ENCODE measurements around the gene DNAH14. TPM values are rescaled to one million over a fixed set of nuclear protein-coding genes. Genes with fewer than 3 reads are reported as not detected.

The DNAH14 gene
- total RNA-seq, 1 experiment from 2014 or later = 39.7 TPM

GRCh38 chr1:225415307-225415706 lies 485.8 kb downstream of the DNAH14 start:
- Mint-ChIP-seq H3K4me1 (peaks cover 0 to 7% of the 10 kb centered on the region in 2 experiments; a peak in 3 of 4 replicates), H3K27me3 (ENCODE audit: low read depth) (no peaks in the 10 kb centered on the region), H3K36me3 (ENCODE audit: insufficient read depth in 1 of 3, low read depth in 3 of 3) (peaks cover 33 to 70% (median 64%) of the 10 kb centered on the region in 3 experiments; a peak in 6 of 7 replicates), H3K27ac (no peak overlapping the region), H3K4me3 (no peak overlapping the region), H3K9me3 (no peaks in the 10 kb centered on the region)
- Histone ChIP-seq H2AK5ac (ENCODE audit: insufficient read length, low read length) (no peak overlapping the region), H2BK12ac (ENCODE audit: insufficient read length, low read depth, low read length) (no peak overlapping the region), H4K91ac (ENCODE audit: insufficient read length, low read depth, low read length) (no peak overlapping the region), H2BK20ac (ENCODE audit: low read depth, low read length, poor library complexity, severe bottlenecking) (no peak overlapping the region), H4K8ac (replicated peaks; ENCODE audit: insufficient read length, low read depth, low read length) (no peak overlapping the region), H2BK120ac (ENCODE audit: low read depth, low read length, poor library complexity, severe bottlenecking) (no peak overlapping the region), H3K27me3 (ENCODE audit: insufficient read depth, low read length) (no peaks in the 10 kb centered on the region), H3K4me2 (ENCODE audit: insufficient read depth, insufficient read length, low read length) (no peak overlapping the region), H2BK5ac (ENCODE audit: insufficient read length, low read length) (no peak overlapping the region), H4K20me1 (ENCODE audit: control insufficient read depth, insufficient read depth, insufficient read length) (no peaks in the 10 kb centered on the region), H3K23ac (ENCODE audit: insufficient read length, low read depth, low read length) (no peak overlapping the region), H3K23me2 (ENCODE audit: insufficient read length, low read depth, low read length, poor library complexity, severe bottlenecking) (no peaks in the 10 kb centered on the region), H2BK15ac (ENCODE audit: low read depth, low read length) (no peak overlapping the region), H3K27ac (ENCODE audit: insufficient read length, low read depth, low read length) (no peak overlapping the region), H2AFZ (ENCODE audit: low read length) (no peak overlapping the region), H3K14ac (ENCODE audit: insufficient read depth, low read length) (no peak overlapping the region), H3K79me1 (ENCODE audit: insufficient read depth, low read depth, low read length, poor library complexity, severe bottlenecking) (peaks cover 2% of the 10 kb centered on the region), H3K18ac (ENCODE audit: insufficient read length, low read depth, low read length) (no peak overlapping the region), H3K79me2 (ENCODE audit: insufficient read depth, low read length) (peaks cover 2% of the 10 kb centered on the region; the same call in 1 of the 2 replicates), H3T11ph (ENCODE audit: low read length) (no peak overlapping the region), H3K9ac (ENCODE audit: extremely low read depth, insufficient read length, low read length) (no peak overlapping the region), H3K56ac (ENCODE audit: insufficient read length, low read depth, low read length) (no peak overlapping the region), H3K4me1 (ENCODE audit: insufficient read depth, low read length) (no peaks in the 10 kb centered on the region), H3K9me3 (ENCODE audit: control insufficient read depth, low read depth, low read length) (no peaks in the 10 kb centered on the region), H4K5ac (ENCODE audit: insufficient read length, low read depth, low read length) (no peak overlapping the region), H3K4ac (ENCODE audit: low read depth, low read length) (no peak overlapping the region)
- DNase-seq = no peak
- no CpG with 5 or more reads among the region's 4 CpGs for WGBS (ENCODE audit: extremely low coverage, insufficient read length, low lambda C conversion rate)
- TF ChIP-seq CTCF (conservative IDR thresholded peaks at IDR 0.05) = no peak
